A549 (cell line): ENCODE measurements around the gene MSL1. TPM values are rescaled to one million over a fixed set of nuclear protein-coding genes. Genes with fewer than 3 reads are reported as not detected.

Experiments used
- ATAC-seq, 2 experiments: fragments of 200-7000 bp in 1 of 2; fragments of >200 bp in 1 of 2; cut with Nextera tagmentation in 1 of 2; cut with Tn5 transposase in 1 of 2; 3 replicates each; pipeline versions ENCODE4 v1.8.0 to v1.9.1; 2018 to 2020; ENCODE audit warnings: mild to moderate bottlenecking in 1 of 2, moderate library complexity in 1 of 2
- CTCF ChIA-PET: fragments of 300-600 bp; sonication (Branson Sonifier 250); formaldehyde crosslinking; extraction: SDS; loops from one replicate; lab custom pipeline; 2021; ENCODE audit warnings: antibody characterized with exemption, inconsistent platforms; lab: Yijun Ruan, JAX
- POLR2A ChIA-PET: fragments of 350-600 bp; formaldehyde crosslinking; extraction: SDS; loops from one replicate; lab custom pipeline; 2021; ENCODE audit warnings: antibody characterized with exemption, inconsistent platforms; lab: Yijun Ruan, JAX
- DNase-seq, 2 experiments: peaks; one replicate each; pipeline versions ENCODE4 v3.0.0 to v3.0.0-alpha.2; 2011 to 2016; ENCODE audit warnings: low read depth in 1 of 2, low spot score in 1 of 2
- FAIRE-seq: peaks from 2 replicates; lab custom pipeline; 2011; peaks lifted over from hg19 to GRCh38; lab: Jason Lieb, UNC
- H3K27ac ChIP-seq, 2 experiments: fragments of >200 bp; sonication (Bioruptor Twin); formaldehyde crosslinking; 3 replicates each; pipeline ENCODE4 v1.5.1; 2016 to 2017
- H3K4me1 ChIP-seq: fragments of >200 bp; sonication (Bioruptor Twin); formaldehyde crosslinking; 3 replicates; pipeline ENCODE4 v1.6.1; 2016
- H3K4me2 ChIP-seq: fragments of >200 bp; sonication (Bioruptor Twin); formaldehyde crosslinking; 3 replicates; pipeline ENCODE4 v1.6.1; 2016
- H3K4me3 ChIP-seq: fragments of >200 bp; sonication (Bioruptor Twin); formaldehyde crosslinking; 3 replicates; pipeline ENCODE4 v1.5.1; 2016
- H3K9me3 ChIP-seq: fragments of >200 bp; sonication (Bioruptor Twin); formaldehyde crosslinking; 3 replicates; pipeline ENCODE4 v1.6.1; 2016
- CBX8 ChIP-seq: fragments of 200-600 bp; sonication (generic); IDR thresholded peaks from 2 replicates; pipeline ENCODE4 v1.6.1; 2016
- CHD4 ChIP-seq: fragments of 200-600 bp; sonication (generic); IDR thresholded peaks from 2 replicates; pipeline ENCODE4 v1.6.1; 2016; ENCODE audit warnings: antibody characterized with exemption, mild to moderate bottlenecking, borderline replicate concordance
- E2F6 ChIP-seq: IDR thresholded peaks from 2 replicates; pipeline ENCODE4 v1.6.1; 2012; ENCODE audit warnings: low read depth, borderline replicate concordance
- EHF ChIP-seq: fragments of 250-450 bp; sonication (Bioruptor Pico); IDR thresholded peaks from 2 replicates; pipeline ENCODE4 v1.5.0; 2020; ENCODE audit warnings: mild to moderate bottlenecking
- EHMT2 ChIP-seq: fragments of 200-600 bp; sonication (generic); IDR thresholded peaks from 2 replicates; pipeline ENCODE4 v1.6.1; 2016; ENCODE audit warnings: antibody characterized with exemption, low read depth, mild to moderate bottlenecking, moderate library complexity
- ELK1 ChIP-seq: fragments of 150-350 bp; IDR thresholded peaks from 2 replicates; pipeline ENCODE4 v1.6.1; 2014; ENCODE audit warnings: low read depth, mild to moderate bottlenecking, low read length
- EP300 ChIP-seq, 2 experiments: fragments of >200 bp; sonication (Bioruptor Twin); formaldehyde crosslinking; IDR thresholded peaks; 2 replicates in 1 of 2; 3 replicates in 1 of 2; pipeline ENCODE4 v1.6.1; 2016 to 2017
- HMGXB4 ChIP-seq: fragments of 250-450 bp; sonication (Bioruptor Pico); IDR thresholded peaks from 2 replicates; pipeline ENCODE4 v1.5.0; 2021; ENCODE audit warnings: mild to moderate bottlenecking, moderate library complexity, borderline replicate concordance
- KDM1A ChIP-seq: fragments of 200-600 bp; sonication (generic); IDR thresholded peaks from 2 replicates; pipeline ENCODE4 v1.6.1; 2016; ENCODE audit warnings: low read depth, mild to moderate bottlenecking
- MAFK ChIP-seq: fragments of 450-650 bp; IDR thresholded peaks from 2 replicates; pipeline ENCODE4 v1.6.1; 2014; ENCODE audit not compliant: partially characterized antibody
- MAX ChIP-seq: IDR thresholded peaks from 2 replicates; pipeline ENCODE4 v1.6.1; 2012
- MAZ ChIP-seq: fragments of 150-350 bp; IDR thresholded peaks from 2 replicates; pipeline ENCODE4 v1.6.1; 2014; ENCODE audit warnings: antibody characterized with exemption, low read depth, low read length, borderline replicate concordance
- NPAS2 ChIP-seq: fragments of 250-450 bp; sonication (Bioruptor Pico); IDR thresholded peaks from 2 replicates; pipeline ENCODE4 v1.8.0; 2022; ENCODE audit warnings: mild to moderate bottlenecking, moderate library complexity, borderline replicate concordance
- PHF8 ChIP-seq: fragments of 200-600 bp; sonication (generic); IDR thresholded peaks from 2 replicates; pipeline ENCODE4 v1.6.1; 2016; ENCODE audit warnings: low read depth, mild to moderate bottlenecking, antibody characterized with exemption, moderate library complexity, borderline replicate concordance
- REST ChIP-seq: fragments of 200-600 bp; sonication (generic); IDR thresholded peaks from 2 replicates; pipeline ENCODE4 v1.6.1; 2016; ENCODE audit warnings: antibody characterized with exemption, mild to moderate bottlenecking, moderate library complexity
- RFX5 ChIP-seq: fragments of 450-650 bp; IDR thresholded peaks from 2 replicates; pipeline ENCODE4 v1.7.1; 2014; ENCODE audit warnings: antibody characterized with exemption, mild to moderate bottlenecking, moderate library complexity
- SREBF2 ChIP-seq: fragments of 450-650 bp; IDR thresholded peaks from 2 replicates; pipeline ENCODE4 v1.6.1; 2014; ENCODE audit warnings: mild to moderate bottlenecking, moderate library complexity
- TFCP2L1 ChIP-seq: fragments of 250-450 bp; sonication (Bioruptor Pico); IDR thresholded peaks from 2 replicates; pipeline ENCODE4 v1.5.0; 2021; ENCODE audit warnings: mild to moderate bottlenecking
- TP53 ChIP-seq: fragments of 250-450 bp; sonication (Bioruptor Pico); IDR thresholded peaks from 2 replicates; pipeline ENCODE4 v1.5.0; 2021; ENCODE audit warnings: mild to moderate bottlenecking, moderate library complexity
- WGBS: methylation state at CpG from one replicate; pipeline ENCODE4 v1.1.6; 2017; ENCODE audit errors: missing lambda C conversion rate; 5-methylcytosine and 5-hydroxymethylcytosine counted together
- polyA plus RNA-seq, 4 experiments: library from polyadenylated mRNA; depleted of rRNA in 3 of 4; stranded (reverse); fragments of >200 nt; fragmentation: RNase III in 1 of 4; extraction: RNeasy Plus Mini Kit Qiagen cat#74134 plus additional on column Dnase treatment in 1 of 4; gene quantifications; 2 replicates in 3 of 4; 3 replicates in 1 of 4; pipeline ENCODE4 v1.2.3, GENCODE V29; 2011 to 2017

MSL1 gene
- polyA plus RNA-seq, 2 of the 4 experiments (the other 2 are of a cell fraction), result 64.8 to 95.1 TPM

GRCh38 chr17:40098846-40099618 is 22.7 kb upstream of the MSL1 start (continued):
- TF ChIP-seq HMGXB4 (no peak), CHD4 (no peak), NPAS2 (CRISPR knock-in tag) (peak; percentile 98), SREBF2 (no peak), MAZ (0 out of 2 replicates have a peak, but pooled peaks have one; percentile 31), TP53 (peak; percentile 48; the same call in 1 of the 2 replicates), EHMT2 (no peak), KDM1A (no peak), RFX5 (peak; percentile 82; the same call in 1 of the 2 replicates), E2F6 (peak; percentile 97), ELK1 (no peak), EP300 (IDR thresholded peaks at IDR 0.05) (peak in 1 of 2 experiments; percentile 53; a peak in 1 of 5 replicates), EHF (peak; percentile 50; the same call in 1 of the 2 replicates)
- TF ChIP-seq, all 56 proteins: peak for 26

- ChIA-PET POLR2A (interaction anchor here (0.6 to 7.1 kb wide), 22 partner anchors 10 to 1589 kb away, joined by 3 to 173 read pairs (median 6); partner anchors contain the start of genes CASC3, EIF1, MED24 and MSL1), CTCF (interaction anchor here (0.8 to 17.1 kb wide), 16 partner anchors 10 to 120 kb away, joined by 3 to 390 read pairs (median 8); partner anchors contain the start of genes PSMD3 and THRA)
- H3K9me3 ChIP-seq, result no peaks in the 10 kb centered on the region
- peaks cover 59% of the 10 kb centered on the region for H3K4me1 ChIP-seq
- 11% methylated on average over 25 of the region's 31 CpGs for WGBS
- ATAC-seq, result peak; percentile 12 to 46
- H3K4me2 ChIP-seq, result peak overlapping the region; percentile 95
- FAIRE-seq, result no peak
- DNase-seq, result no peak
- peak overlapping the region; percentile 54 for H3K4me3 ChIP-seq
- peak overlapping the region; percentile 89 for H3K27ac ChIP-seq
- no peak for TF ChIP-seq CBX8
- TF ChIP-seq MAFK, result no peak
- TF ChIP-seq PHF8, result no peak
- no peak for TF ChIP-seq MAX
- TF ChIP-seq TP53, result no peak
- TF ChIP-seq HMGXB4, result 0 out of 2 replicates have a peak, but pooled peaks have one; percentile 36
- TF ChIP-seq TFCP2L1 (CRISPR knock-in tag), result no peak; the same call in 1 of the 2 replicates
- no peak for TF ChIP-seq REST
- TF ChIP-seq RFX5, result 0 out of 2 replicates have a peak, but pooled peaks have one; percentile 39
- no peak for TF ChIP-seq EHMT2
These were observed 22.0 kb upstream of the MSL1 start for GRCh38 chr17:40099619-40100418.
